GM12892 (cell line): ENCODE measurements around the gene PARP9.
"Not testable (repeated sequence)": the region's sequence is repeated elsewhere in the genome, so short reads cannot be mapped to it uniquely, and the experiment has no call there.

Experiments
- DNase-seq: peaks from one replicate; pipeline ENCODE4 v3.0.0; 2011; ENCODE audit not compliant: insufficient read length
- FAIRE-seq: peaks from 2 replicates; lab custom pipeline; 2011; peaks lifted over from hg19 to GRCh38; lab: Jason Lieb, UNC
- POLR2A ChIP-seq: IDR thresholded peaks from 2 replicates; pipeline ENCODE4 v1.6.1; 2011; ENCODE audit warnings: low read depth, low read length, control low read depth
- POLR2AphosphoS5 ChIP-seq: IDR thresholded peaks from 2 replicates; pipeline ENCODE4 v1.6.1; 2011; ENCODE audit warnings: low read depth, low read length, control low read depth
- TAF1 ChIP-seq: IDR thresholded peaks from 2 replicates; pipeline ENCODE4 v1.6.1; 2011; ENCODE audit warnings: low read depth, mild to moderate bottlenecking, control low read depth, low read length, borderline replicate concordance

The PARP9 gene

DNA sequence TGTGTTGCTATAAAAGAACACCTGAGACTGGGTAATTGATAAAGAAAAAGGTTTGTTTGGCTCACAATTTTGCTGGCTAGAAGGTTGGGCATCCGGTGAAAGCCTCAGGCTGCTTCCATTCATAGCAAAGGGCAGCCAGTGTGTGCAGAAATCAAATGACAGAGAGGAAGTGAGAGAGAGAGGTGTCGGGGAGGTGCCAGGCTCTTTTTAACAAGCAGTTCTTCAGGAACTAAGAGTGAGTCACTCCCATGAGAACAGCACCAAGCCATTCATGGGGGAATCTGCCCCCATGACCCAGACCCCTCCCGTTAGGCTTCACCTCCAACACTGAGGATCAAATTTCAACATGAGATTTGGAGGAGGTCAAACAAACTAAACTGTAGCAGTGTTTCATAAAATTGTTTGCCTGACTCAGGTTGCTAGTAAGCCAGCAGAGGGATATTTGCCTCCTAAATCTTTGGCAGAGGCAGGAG, 8.9 kb upstream of the PARP9 start:
- FAIRE-seq = peak; percentile 96
- TF ChIP-seq POLR2AphosphoS5 = no peak
- DNase-seq = no peak

DNA sequence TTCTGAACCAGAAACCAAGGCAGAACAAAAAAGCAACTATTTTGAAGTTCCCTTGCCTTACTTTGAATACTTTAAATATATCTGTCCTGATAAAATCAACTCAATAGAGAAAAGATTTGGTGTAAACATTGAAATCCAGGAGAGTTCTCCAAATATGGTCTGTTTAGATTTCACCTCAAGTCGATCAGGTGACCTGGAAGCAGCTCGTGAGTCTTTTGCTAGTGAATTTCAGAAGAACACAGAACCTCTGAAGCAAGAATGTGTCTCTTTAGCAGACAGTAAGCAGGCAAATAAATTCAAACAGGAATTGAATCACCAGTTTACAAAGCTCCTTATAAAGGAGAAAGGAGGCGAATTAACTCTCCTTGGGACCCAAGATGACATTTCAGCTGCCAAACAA, 4.7 kb upstream of the PARP9 start:
- DNase-seq (no peak), FAIRE-seq (no peak)
- TF ChIP-seq POLR2A (no peak), TAF1 (no peak), POLR2AphosphoS5 (no peak)

DNA sequence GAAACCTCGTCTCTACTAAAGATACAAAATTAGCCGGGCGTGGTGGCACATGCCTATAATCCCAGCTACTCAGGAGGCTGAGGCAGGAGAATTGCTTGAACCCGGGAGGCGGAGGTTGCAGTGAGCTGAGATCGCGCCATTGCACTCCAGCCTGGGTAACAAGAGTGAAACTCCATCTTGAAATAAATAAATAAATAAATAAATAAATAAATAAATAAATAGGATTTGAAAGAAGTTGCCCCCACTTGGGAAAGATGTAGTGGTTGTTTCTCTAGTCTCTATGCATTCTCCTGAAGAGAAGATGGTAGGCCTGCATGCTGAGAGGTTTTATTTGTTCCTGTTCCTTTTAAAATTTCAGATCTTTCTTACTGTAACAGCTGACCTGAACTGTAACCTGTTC, 4.0 kb upstream of the PARP9 start:
- not testable (repeated sequence) for DNase-seq, FAIRE-seq

DNA sequence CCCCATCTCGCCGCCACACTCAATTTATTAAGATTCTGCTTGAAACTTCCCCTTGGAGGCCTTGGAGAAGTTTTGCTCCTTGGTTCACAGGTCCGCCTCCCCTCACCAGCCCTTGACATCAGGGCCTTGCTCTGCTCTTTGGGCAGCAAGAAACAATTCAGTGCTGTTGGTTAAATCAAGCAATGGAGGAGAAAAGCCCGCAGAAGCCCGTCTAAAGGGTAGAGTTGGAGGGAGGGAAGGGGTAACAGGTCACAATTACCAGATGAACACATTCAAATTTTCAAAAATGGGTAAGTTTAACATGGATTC, 429 bp downstream of the PARP9 start:
- FAIRE-seq (peak; percentile 64), DNase-seq (no peak)
- TF ChIP-seq POLR2A (no peak), POLR2AphosphoS5 (no peak), TAF1 (no peak)

DNA sequence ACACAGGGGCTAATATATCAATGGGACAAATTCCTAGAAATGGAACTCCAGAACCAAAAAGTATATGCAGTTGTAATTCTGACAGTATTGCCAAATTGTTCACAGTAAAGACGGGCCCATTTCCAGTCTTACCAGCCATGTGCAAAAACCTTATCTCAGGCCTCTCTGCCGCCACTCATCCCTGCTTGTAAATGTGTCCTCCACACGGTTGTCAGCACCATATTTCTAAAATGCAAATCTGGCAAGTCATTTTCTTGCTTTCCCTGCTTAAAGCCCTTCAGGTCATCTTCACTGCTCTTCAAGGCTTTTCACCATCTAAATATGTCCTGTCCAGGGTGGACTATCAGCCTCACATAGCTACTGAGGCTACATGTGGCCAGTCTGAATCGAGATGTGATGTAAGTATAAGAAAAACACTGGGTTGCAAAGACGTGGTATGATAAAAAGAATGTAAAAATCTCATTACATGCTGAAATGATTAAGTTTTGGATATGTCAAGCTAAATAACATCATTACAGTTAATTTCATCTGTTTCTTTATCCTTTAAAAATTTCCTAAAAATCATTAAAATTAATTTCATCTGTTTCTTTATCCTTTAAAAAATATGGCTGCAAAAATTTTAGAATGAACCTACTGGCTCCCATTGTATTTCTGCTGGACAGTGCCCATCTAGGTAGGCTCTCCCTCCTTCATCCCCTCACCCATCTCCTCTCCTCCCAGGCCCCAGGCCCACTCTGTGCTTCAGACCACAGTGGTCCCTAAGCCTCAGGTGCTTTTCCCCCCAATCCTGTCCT, 980 bp downstream of the PARP9 start:
- FAIRE-seq = no peak
- no peak for DNase-seq
- TF ChIP-seq POLR2A (no peak), TAF1 (no peak), POLR2AphosphoS5 (no peak)

DNA sequence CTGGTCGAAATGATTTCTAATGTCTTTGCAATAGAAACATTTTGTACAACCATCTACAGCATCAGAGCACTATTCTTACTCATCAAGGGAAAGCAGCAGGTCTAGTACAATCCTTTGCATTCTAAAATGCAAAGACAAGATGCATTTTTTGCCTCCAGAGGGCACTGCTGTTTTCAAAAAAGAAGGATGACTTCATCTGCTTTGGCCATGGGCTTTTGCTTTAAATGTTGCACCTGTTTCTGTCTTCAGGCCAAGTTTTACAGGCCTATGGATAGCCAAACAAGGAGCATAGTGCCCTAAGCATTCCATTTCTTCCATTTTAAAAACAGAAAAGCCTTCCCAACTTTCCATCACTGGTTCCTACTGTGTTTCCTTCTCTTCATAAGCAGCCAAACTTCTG, 3.4 kb downstream of the PARP9 start:
- DNase-seq (peak; percentile 28), FAIRE-seq (peak; percentile 88)
- TF ChIP-seq POLR2AphosphoS5 (no peak), TAF1 (no peak), POLR2A (no peak)

DNA sequence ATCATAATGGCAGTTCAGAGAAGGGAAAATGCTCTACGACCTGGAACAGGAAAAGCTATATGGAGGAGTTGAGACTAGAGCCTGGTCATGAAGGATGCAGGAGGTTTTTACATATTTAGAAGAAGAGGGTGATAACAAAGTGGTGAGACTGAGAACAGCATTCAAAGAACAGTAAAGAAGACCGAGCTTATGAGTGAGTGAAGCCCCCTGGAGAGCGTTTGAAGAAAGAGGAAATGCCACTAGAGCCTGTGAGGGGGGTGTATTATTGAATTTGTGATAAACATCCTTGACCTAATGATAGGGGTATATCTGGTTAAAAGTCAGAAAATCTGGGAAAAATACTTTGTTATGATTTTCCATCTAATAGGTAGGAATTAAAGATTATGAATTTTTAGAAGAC, 4.2 kb downstream of the PARP9 start:
- FAIRE-seq = no peak
- TF ChIP-seq TAF1 = no peak
- no peak for TF ChIP-seq POLR2AphosphoS5
- TF ChIP-seq POLR2A = no peak

DNA sequence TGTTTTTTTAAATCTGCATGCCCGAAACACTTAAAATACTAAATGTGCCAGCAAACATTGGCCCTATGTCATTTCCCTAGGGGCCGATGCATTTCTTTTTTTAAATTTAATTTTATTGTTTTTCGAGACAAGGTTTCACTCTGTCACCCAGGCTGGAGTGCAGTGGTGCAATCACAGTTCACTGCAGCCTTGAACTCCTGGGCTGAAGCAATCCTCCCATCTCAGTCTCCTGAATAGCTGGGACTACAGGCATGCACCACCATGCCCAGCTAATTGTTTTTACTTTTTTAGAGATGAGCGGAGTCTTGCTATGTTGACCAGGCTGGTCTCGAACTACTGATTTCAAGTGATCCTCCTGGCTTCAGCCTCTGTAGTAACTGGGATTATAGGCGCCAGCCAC, 5.5 kb downstream of the PARP9 start:
- no peak for DNase-seq
- TF ChIP-seq POLR2A = no peak
- TF ChIP-seq POLR2AphosphoS5 = no peak
- TF ChIP-seq TAF1 = no peak
- FAIRE-seq = no peak

More for the DNA sequence above, 4.2 kb downstream of the PARP9 start:
- no peak for DNase-seq

DNA sequence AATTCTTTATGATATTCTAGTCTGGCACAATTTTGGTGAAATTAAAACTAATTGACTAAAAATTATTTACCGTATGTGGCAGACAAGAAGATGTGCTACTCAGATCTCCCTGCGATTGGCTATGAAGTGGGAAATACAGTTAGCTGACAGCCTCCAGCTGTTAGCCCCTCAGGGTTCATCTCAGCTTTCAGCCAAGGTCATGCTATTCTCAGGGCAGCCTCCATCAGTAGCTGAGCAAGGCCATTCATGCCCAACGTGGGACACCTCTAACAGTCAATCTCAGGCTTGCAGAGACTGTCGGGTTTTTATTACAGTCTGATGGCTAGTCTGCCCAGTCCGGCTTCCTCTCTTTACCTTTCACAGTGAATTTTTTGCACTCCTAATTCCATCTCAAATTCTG, 6.7 kb downstream of the PARP9 start:
- TF ChIP-seq POLR2AphosphoS5 (no peak), TAF1 (no peak), POLR2A (no peak)
- FAIRE-seq (no peak), DNase-seq (no peak)

DNA sequence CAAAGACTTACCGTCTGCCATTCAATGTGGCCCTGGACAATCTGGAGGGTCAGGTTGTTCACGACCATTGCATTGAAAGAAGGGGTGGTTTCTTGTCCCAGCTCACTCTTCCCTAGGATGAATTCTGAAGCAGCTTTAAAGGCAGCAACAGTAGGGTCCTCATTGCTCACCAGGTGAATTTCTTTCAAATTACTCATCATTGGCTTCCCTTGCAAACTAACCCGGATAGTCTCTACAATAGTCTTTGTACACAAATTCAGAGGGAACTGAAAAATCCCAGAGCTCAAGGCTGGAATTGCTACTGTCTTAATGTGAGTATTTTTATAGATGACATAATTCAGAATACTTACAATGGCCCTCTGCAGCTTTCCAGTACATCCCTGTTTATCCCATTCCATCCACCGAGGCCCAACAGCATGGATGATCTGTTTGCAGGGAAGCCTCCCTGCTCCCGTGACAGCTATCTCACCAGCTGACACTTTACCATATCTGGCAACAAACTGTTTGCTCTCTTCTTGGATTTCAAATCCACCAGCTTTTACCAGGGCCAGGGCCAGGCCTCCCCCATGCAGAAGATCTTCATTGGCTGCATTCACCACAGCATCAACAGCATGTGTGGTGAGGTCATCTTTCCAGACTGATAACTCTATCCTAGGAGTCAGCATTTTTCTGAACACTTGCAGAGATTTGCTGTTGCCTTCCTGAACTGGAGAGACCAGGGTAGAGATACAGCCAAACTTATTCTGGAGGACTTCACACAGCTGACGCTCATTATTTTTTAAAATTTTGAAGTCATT, 8.6 kb downstream of the PARP9 start:
- no peak for TF ChIP-seq POLR2A
- TF ChIP-seq TAF1 = no peak
- no peak for TF ChIP-seq POLR2AphosphoS5
- DNase-seq (no peak), FAIRE-seq (no peak)

DNA sequence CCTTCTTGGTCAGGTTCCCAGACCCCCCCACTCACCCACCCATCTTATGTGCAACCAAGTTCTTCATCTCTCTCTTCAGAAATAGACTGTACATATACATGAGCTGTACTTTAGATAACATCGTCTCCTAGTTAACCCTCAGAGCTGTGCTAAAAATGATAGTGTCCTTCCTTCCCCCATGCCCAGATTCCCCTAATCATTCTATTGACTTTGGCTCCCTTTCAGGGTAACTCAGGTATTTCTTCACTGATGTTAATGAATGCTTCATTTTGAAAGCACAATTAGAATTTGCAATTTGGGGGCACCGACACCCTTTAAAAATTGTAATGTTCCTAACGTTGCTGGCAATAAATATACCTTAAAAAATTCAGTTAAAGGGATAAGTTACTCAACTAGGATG, 10.9 kb downstream of the PARP9 start:
- DNase-seq = no peak
- FAIRE-seq = no peak
- TF ChIP-seq TAF1 (no peak), POLR2A (no peak), POLR2AphosphoS5 (no peak)

DNA sequence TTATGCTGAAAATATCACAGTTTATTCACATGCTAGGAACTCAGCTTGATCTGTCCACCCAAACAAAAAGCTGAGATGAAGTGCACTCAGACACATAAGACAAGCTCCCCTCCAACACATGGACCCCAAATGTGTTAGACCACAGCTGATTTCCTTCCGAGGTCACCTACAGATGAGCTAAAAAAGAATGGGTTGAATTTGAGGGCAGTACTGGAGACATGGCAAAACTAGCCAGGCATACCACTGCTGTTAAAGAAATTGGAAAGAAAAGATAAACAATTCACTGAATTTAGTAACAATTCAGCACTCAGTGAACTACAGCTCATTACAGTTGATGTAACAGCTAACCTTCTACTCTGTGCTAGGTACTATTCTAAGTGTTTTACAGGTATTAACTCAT, 15.5 kb downstream of the PARP9 start:
- TF ChIP-seq TAF1 (no peak), POLR2AphosphoS5 (no peak), POLR2A (no peak)
- no peak for DNase-seq
- no peak for FAIRE-seq
